Measurements from ENCODE around the gene SLC22A14.
"Not testable (repeated sequence)": the region's sequence is repeated elsewhere in the genome, so short reads cannot be mapped to it uniquely, and the experiment has no call there.

SLC22A14 gene

DNA sequence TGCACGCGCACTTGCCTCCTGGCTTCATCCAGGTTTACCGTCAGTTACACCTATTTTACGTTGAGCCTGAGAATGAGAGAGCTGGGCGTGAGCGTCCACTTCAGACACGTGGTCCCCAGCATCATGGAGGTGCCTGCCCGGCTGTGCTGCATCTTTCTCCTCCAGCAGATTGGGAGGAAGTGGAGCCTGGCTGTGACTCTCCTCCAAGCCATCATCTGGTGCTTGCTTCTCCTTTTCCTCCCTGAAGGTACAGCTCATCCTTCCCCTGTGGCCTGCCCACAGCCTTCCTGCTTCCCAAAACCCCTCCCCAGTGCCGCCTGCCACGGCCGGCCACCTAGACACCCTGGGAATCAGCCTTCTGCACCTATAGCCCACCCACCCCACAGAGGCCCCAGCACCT, 31.6 kb downstream of the SLC22A14 start:
- no peak for DNase-seq (ENCODE audit: low spot score)

DNA sequence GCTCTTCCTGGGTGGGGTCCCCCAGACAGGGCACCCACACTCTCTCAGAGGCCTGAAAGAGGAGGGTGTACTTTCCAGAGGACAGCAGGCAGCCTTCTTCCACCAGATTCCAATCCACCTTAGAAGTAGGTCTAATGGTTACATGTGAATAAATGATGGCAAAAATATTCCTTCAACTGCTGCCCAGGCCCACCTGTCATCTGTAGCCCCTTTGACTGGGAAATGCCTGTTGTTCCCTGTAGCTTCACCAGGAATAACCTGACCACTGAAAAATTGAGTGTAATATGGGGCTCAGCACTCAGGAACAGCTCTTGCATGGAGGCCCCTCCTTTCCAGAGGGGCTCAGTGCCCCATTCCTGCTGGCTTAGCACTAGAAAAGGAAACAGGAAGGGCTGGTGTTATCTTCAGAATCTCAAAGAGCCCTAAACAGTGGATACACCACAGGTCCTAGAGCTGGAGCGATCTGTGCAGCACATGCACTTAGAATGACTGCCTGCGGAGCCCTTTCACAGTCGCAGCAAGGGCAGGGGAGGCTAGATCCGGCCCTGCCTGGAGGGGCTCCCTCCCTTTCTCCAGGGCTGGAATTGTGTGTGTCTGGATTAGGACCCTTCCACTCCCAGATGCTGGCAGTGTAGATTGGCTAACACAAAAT, 32.1 kb downstream of the SLC22A14 start:
- DNase-seq (ENCODE audit: low spot score), result no peak

DNA sequence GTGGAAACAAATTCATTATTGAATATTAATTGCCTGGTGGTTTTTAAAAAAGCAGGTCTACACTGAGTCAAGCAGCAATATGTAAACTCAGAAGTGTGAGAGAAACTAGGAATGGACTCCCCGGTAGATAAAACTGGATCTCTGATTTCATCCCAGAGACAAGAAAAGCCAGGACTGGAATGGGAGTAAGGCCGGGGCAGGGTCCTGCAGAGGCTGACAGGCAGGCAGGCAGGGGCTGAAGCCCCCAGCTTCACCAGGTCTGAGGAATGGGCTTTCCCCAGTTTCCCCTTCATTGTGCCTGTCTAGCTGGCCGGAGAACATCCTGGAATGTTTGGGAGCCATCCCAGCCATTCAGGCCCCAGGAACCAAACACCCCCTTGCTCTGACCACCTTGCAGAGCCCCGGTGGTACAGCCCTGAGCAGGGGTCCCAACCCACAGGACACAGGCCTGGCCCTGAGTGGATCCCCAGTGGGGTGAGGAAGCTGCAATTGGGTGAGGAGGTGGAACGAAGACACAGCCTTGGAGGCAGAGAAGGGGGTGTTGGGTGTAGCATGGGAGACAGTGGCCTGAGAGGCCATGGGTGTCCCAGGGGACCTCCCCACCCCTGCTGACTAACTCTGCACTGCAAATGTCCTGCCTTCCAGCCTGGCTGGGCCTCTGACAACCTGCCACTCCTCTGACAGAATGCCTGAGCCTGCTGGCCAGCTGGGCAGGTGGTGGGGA, 32.8 kb downstream of the SLC22A14 start:
- no peak for DNase-seq (ENCODE audit: low spot score)

DNA sequence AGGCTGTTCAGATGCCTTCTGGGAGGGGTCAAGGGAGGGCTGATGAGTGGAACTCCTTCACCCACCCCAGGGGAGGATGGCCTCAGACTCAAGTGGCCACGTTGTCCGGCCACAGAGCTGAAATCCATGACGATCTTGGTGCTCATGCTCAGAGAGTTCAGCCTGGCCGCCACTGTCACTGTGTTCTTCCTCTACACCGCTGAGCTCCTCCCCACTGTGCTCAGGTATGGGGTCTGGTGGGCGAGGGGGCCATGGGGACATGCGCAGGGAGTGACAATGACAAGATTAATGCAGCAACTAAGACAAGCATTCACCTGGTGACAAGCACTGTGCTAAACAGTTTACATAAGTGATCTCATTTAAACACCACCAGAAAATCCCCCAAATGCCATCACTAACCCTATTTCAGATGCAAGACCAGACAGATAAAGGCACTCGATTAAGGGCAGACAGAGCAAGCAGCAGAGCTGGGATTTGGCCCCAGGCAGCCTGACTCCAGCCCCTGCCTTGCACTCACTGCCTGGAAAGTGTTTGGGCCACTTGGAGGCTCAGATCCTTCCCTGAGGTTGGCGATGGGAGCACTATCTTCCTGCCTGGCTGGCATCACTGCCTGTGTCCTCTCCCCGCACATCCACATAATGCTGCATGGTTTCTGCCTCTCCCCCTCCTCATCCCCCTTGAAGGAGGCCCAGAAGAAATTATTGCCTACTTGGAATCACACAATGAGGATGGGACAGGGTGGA, 33.6 kb downstream of the SLC22A14 start:
- no peak for DNase-seq (ENCODE audit: low spot score)

DNA sequence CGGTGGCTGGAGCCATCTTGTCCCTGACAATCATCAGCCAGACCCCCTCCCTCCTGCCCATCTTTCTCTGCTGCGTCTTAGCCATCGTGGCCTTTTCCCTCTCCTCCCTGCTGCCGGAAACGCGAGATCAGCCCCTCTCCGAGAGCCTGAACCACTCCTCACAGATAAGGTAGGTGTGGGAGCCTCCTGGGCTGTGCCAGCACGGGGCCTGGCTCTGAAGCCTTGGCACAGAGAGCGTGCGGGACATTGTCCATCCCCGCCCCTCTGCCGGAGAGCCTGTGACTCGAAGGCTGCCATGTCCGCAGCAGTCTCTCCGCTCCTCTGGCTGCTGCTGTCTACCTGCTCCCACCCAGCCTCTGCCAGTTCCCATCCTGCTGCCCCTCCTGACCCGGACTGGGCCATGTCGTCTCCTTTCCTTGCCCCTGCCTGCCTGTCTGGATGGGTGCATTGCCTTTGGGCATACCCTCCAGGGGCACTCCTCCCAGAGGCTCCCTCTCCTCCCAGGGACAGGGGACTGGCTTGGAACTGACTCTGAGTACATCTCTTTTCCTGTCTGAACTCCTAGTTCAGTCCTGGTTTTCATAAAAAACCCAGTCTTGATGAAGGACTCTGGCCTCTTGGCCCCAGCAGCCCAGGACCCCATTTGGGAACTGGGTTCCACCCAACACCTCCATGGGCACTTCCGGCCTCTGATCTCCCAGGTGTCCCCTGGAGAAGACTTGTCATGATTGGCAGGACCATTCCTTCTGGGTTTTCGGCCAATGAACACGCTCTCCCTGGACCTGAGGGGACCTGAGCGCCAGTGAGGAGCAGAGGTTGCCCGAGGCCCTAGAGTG, 34.5 kb downstream of the SLC22A14 start:
- no peak for DNase-seq (ENCODE audit: low spot score)

DNA sequence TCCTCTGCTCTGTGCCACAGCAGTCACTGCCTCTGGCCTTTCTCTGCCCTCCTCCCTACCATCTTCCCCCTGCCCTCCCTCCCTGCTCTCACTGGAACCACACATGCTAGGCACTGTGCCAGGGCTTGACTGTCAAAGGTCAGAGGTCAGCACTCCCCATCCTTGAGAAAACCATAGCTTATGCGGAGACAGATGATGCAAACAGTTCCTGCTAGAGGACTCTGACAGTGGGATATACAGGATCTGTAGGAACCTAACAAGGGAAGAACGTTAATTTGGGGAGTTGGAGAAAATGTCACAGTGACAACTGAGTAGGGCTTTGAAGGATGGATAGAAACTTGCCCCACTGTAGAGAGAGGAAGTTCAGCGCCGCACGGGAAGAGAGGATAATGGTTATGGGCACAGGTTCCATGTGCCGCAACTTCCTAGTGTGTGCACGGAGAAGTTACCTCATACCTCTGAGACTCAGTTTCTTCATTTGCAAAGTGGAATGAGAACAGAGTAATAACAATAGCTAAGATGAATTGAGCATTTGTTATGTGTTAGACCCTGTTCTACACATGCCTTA, 35.2 kb downstream of the SLC22A14 start:
- no peak for DNase-seq (ENCODE audit: low spot score)

DNA sequence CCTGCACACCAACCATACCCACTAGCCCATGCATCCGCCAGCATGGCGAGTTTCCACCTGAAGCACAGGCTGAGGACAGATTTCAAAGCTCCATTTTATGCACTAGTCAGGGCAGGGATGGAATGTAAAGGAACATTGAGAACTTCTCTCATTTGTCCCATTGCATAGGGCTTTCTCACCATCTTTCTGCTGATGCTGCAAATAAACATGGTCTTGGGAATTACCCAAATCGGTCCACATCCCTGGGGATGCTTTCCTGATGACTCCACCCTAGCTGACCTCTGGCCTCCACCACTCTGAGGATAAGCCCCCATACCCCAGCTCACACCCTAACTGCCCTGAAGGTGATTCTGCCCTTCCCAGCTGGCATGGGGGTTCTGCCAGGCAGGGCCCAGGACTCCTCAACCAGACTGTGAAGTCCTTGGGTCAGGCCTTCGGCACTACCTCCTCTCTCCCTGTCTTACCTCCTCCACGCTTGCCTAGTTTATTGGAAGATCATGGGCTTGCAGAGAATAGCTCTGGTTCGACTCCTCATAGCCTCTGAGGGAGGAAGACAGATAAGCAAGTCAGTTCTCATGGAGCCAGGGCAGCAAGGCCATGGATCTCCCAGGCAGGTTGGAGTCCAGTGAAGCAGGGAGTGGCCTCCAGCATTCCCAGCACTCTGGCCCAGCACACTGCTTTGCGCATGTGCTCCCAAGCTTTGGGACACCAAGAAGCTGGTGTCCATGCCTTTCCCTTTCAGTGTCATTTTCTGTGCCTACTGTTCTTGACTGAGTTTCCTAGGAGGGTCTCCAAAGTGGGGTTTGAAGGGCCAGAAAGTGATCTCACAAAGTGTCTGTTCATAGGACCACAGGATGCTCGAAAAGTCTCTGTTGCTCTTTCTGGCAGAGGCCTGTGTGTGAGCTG, 36.9 kb downstream of the SLC22A14 start:
- no peak for DNase-seq (ENCODE audit: low spot score)

DNA sequence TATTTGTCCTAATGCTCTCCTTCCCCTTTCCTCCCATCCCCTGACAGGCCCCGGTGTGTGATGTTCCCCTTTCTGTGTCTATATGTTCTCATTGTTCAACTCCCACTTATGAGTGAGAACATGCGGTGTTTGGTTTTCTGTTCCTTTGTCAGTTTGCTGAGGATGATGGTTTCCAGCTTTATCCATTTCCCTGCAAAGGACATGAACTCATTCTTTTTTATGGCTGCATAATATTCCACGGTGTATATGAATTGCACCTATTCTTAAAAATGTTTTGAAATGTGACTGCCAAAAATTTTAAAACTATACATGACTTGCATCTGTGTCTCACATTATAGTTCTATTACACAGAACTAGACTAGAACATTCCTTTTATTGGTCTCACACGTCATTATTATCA, 38.5 kb downstream of the SLC22A14 start:
- DNase-seq (ENCODE audit: low spot score), result not testable (repeated sequence)

DNA sequence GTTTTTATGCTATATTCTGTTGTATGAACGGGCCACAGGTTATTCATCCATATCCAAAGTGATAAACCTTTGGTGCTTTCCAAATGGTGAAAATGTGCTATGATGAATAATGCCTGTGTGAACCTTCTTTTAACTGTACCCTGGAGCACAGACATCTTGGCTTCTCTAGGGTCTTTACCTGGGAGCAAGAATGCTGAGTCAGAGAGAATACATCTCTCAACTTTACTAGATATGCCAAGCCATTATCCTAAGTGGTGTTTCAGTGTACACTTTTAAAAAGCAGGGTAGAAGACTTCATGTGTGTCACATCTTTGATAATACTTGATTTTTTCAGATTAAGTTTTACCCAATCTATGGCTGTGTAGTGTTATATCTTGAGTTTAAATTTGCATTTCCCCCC, 41.0 kb downstream of the SLC22A14 start:
- DNase-seq (ENCODE audit: low spot score), result no peak

DNA sequence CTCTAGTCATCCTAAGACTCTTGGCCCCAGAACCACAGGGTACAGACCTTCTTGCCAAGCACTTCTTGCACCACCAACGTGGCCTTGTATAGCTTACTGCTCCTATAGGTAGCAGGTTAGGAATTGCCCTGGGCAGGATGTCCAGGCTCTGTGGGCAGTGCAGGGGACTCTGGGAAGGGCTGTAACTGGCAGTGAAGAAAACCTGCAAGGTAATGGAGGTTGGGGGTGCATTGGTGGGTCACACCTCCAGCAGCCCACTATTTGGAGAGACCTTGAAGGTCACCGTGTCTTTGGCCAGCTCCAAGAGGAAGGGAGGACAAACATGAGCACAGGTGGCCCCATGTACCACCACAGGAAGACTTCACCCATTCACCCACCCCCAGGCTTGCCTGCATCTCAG, 43.2 kb downstream of the SLC22A14 start:
- DNase-seq (ENCODE audit: low spot score), result no peak

DNA sequence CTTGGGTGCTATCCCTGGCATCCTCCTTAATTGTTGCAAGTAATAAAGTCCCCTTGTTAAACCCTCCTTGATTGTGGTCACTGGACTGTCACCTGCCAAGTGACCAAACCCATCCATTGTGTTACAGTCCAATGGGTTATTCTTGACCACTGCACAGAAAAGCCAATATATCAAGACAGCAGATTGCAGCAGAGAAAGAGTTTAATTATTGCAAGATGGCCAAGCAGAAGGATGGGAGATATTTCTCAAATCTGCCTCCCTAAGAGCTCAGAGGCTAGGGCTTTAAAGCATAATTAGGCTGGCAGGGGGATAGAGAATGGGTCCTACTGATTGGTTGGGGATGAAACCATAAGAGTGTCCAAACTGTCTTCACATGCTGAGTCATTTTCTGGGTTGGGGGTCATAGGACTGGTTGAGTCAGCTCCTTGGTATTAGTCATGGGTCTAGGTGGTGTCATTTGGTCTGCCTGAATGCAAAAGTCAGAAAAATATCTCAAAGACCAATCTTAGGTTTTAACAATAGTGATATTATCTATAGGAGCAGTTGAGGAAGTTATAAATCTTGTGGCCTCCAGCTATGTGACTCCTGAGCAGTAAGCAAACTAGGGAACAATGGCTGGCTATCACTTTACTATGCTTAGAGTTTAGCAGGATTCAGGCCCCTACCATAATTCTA, 45.4 kb downstream of the SLC22A14 start:
- DNase-seq (ENCODE audit: low spot score), result no peak

DNA sequence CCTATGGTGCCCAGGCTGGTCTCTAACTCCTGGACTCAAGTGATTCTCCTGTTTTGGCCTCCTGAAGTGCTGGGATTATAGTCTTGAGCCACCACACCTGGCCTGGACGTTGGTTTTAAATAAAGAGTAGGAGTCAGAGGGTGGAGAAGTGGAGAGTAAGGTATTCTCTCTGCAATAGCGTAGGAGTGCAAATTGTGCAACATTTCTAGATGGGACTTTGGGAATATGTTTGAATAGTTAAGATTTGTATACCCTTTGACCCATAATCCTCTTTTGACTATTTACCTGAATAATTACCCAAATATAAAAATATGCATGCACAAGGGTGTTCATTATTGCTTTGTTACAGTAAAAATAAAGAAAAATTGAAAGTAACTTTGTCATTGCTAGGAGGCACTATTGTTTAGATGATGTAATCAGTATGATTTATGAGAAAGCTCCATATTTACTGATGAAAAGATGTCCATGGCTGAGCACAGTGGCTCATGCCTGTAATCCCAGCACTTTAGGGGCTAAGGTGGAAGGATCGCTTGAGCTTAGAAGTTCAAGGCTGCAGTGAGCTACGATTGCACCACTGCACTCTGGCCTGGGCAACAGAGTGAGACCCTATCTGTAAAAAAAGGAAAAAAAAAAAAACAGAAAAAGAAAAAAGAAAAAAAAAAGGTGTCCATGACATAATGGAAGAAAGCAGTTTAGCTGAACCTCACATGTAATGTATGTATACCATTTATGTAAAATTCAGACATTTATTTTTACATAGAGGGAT, 49.3 kb downstream of the SLC22A14 start:
- no peak for DNase-seq (ENCODE audit: low spot score)

DNA sequence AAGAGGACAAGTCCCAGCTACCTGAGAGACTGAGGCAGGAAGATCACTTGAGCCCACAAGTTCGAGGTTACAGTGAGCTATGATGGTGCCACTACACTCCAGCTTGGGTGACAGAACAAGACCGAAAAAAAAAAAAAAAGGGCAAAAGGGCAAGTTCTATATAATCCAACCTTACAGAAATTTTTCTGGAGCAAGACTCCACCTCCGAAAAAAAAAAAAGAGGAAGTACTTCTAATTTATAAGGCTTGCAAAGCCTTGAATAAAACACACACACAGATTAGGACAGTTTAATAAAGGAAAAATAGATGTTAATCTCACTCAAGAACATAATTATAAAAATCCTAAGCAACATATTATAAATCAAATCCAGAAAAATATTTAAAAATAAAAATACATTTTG, 50.1 kb downstream of the SLC22A14 start:
- DNase-seq (ENCODE audit: low spot score), result no peak

DNA sequence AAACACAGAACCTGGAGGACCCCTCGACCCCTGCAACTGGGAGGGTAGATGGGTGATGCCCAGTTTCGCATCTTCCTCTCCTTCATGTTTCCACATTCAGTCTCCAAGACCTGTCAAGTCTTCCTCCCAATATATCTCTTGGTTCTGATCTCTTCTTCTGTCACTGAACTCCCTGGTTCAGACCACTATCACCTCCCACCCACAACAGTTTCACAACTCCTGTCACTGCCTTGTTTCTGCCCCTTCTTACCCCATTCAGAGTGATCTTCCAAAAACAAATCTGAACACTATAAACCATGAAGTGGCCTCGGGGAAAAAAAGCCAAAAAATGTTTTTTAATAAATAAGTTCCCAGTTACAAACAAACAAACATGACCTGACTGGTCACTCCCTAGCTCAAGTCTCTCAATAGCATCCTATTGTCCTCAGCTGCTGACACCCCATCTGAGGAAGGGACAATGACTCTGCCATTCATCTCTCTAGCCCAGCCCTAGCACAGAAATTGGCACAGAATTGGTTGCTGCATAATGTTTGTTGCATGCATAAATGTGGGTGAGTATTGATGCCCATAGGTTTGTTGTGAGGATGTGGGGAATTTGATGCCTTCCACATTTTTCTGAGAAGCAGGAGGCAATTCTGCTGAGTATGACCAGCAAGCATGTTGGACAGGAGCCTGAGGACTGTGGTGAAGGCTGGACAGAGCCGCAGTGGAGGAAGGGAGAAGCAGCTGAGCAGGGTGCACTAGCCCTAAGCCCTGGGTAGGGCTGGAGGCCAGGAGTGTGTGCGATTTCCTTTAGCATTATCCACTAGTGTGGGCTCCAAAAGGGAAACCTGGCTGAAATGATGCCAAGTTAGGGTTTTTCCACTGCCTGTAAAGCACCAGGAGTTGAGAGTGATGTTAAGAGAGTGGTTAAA, 52.3 kb downstream of the SLC22A14 start:
- no peak for DNase-seq (ENCODE audit: low spot score)

DNA sequence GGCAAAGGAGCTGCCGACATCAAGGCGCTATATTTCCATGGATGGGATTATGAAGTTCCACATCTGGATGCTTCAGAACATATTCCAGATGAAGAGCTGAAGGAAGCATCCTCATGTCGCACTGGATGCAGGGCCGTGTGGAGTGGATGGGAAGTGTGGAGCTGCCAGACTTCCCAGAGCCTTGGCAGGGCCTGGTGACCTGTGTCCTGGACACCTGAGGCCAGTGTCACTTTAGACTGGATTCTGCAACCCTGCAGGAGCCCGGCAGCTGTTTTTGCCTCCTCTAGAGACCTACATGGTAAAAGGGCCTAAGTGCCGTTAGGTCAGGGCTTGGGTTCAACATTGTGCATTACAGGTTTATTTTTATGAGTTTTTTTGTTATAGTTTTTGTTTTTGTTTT, 53.2 kb downstream of the SLC22A14 start:
- DNase-seq (ENCODE audit: low spot score), result no peak

DNA sequence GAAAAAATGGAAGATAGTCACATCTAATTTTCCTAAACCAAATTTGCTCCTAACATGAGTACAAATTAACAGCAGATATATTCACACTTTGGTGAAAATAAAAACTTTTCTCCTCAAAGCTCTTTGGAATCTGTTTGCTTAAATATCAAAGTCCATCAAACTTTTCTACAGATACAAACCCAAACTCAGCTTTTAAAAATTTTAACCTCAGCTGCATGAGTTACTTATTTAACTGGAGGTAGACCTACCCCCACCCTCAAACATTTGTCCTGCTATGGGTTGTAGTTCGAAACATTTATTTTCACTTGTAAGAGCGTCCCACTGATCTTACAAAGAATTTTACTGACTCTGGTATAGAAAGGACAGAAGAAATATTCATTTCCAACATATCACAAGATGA, 55.6 kb downstream of the SLC22A14 start:
- no peak for DNase-seq (ENCODE audit: low spot score)

DNA sequence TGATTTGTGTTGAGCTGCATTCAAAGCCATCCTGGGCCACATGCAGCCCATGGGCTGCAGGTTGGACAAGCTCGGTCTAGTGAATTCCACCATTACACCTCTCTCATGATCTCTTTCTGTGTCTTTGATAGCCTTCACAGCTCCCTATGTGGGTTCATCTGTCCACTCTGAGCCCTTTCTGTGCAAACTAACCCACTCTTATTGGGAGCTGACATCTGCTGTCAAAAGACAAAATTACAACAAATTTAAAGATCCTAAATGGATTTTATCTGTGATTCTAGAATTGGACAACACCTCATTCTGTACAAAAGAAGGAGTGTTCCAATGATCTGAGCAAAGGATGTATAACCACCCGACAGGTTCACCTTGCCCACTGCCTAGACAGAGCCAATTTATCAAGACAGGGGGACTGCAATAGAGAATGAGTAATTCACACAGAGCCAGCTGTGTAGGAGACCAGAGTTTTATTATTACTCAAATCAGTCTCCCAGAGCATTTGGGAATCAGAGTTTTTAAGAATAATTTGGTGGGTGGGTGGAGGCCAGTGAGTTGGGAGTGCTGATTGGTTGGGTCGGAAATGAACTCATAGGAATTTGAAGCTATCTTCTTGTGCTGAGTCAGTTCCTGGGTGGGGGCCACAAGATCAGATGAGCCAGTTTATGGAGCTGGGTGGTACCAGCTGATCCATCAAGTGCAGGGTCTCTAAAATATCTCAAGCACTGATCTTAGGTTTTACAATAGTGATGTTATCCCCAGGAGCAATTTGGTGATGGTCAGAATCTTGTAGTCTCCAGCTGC, 61.9 kb downstream of the SLC22A14 start:
- DNase-seq (ENCODE audit: low spot score), result no peak
